OCI-LY7 (cell line): Measurements from ENCODE around the gene PTEN. TPM values are rescaled to one million over a fixed set of nuclear protein-coding genes. Genes with fewer than 3 reads are reported as not detected.

Experiments
- BruUV-seq: library from RNA; stranded (reverse); fragments of 400-500 nt; replicated peaks from 2 replicates; lab custom pipeline; 2021; lab: Mats Ljungman, UMichigan
- CTCF ChIA-PET: fragments of 300-600 bp; sonication (Branson Sonifier 250); formaldehyde crosslinking; loops from one replicate; lab custom pipeline; 2022; ENCODE audit warnings: antibody characterized with exemption; ENCODE audit not compliant: unreplicated experiment; lab: Charles Lee
- POLR2A ChIA-PET: fragments of 300-600 bp; sonication (Branson Sonifier 250); formaldehyde crosslinking; loops from one replicate; lab custom pipeline; 2022; ENCODE audit warnings: antibody characterized with exemption; lab: Charles Lee
- DNase-seq: peaks from one replicate; pipeline ENCODE4 v3.0.0-alpha.2; 2015; ENCODE audit warnings: low spot score
- H2AFZ ChIP-seq: fragments of 200-600 bp; sonication (generic), shearing (Covaris generic); 2 replicates; pipeline ENCODE4 v1.6.1; 2014; ENCODE audit warnings: mild to moderate bottlenecking, antibody characterized with exemption, low read length, moderate library complexity
- H3K27ac ChIP-seq: fragments of 200-600 bp; sonication (generic); 2 replicates; pipeline ENCODE4 v1.5.1; 2014; ENCODE audit warnings: mixed run types, low read depth, mild to moderate bottlenecking, moderate library complexity, low read length, inconsistent platforms; ENCODE audit not compliant: poor library complexity, severe bottlenecking
- H3K36me3 ChIP-seq: fragments of 200-600 bp; sonication (generic); 2 replicates; pipeline ENCODE4 v1.6.1; 2014; ENCODE audit warnings: mild to moderate bottlenecking, antibody characterized with exemption, low read length, moderate library complexity, mixed read lengths; ENCODE audit not compliant: insufficient read depth
- H3K4me1 ChIP-seq: fragments of 200-600 bp; sonication (generic); 2 replicates; pipeline ENCODE4 v1.5.1; 2014; ENCODE audit warnings: mild to moderate bottlenecking, low read length; ENCODE audit not compliant: insufficient read depth, poor library complexity, severe bottlenecking
- H3K4me2 ChIP-seq: fragments of 200-600 bp; sonication (generic); 2 replicates; pipeline ENCODE4 v1.6.1; 2014; ENCODE audit warnings: mild to moderate bottlenecking, low read length
- H3K4me3 ChIP-seq: fragments of 200-600 bp; sonication (generic); 2 replicates; pipeline ENCODE4 v1.5.1; 2014; ENCODE audit warnings: mild to moderate bottlenecking, low read depth, low read length; ENCODE audit not compliant: poor library complexity, severe bottlenecking
- H3K79me2 ChIP-seq: fragments of 200-600 bp; sonication (generic); 2 replicates; pipeline ENCODE4 v1.6.1; 2016; ENCODE audit warnings: low read depth, mild to moderate bottlenecking, low read length, moderate library complexity, mixed read lengths; ENCODE audit not compliant: insufficient read depth
- H3K9me2 ChIP-seq: fragments of 200-600 bp; sonication (generic); 2 replicates; pipeline ENCODE4 v1.6.1; 2016; ENCODE audit warnings: mild to moderate bottlenecking, low read length, mixed read lengths; ENCODE audit not compliant: insufficient read depth
- H3K9me3 ChIP-seq: fragments of 200-600 bp; sonication (generic); 2 replicates; pipeline ENCODE4 v1.6.1; 2014; ENCODE audit warnings: mild to moderate bottlenecking, mixed run types, low read length, mixed read lengths
- H4K20me1 ChIP-seq: fragments of 200-600 bp; sonication (generic); 2 replicates; pipeline ENCODE4 v1.6.1; 2014; ENCODE audit warnings: mild to moderate bottlenecking, antibody characterized with exemption, low read length, moderate library complexity, mixed read lengths; ENCODE audit not compliant: insufficient read depth
- EZH2phosphoT487 ChIP-seq: fragments of 200-600 bp; sonication (generic); IDR thresholded peaks from 2 replicates; pipeline ENCODE4 v1.6.1; 2018; ENCODE audit warnings: low read depth, borderline replicate concordance, mild to moderate bottlenecking, mixed run types, antibody characterized with exemption, low read length, moderate library complexity, mixed read lengths
- intact Hi-C: fragments of 100-400 bp; cut with micrococcal nuclease; formaldehyde crosslinking; loops from one replicate; pipeline ENCODE4 v1.10.0; 2022; ENCODE audit not compliant: unreplicated experiment
- total RNA-seq, 2 experiments: library from RNA; depleted of rRNA in 1 of 2; stranded (reverse); fragments of >200 nt in 1 of 2; shearing (Covaris generic) in 1 of 2; gene quantifications; 2 replicates each; pipeline ENCODE4 v1.2.3, GENCODE V29; 2014 to 2022
- TF ChIP-seq, protein P1 (sequence below): fragments of 200-600 bp; sonication (generic); conservative IDR thresholded peaks from 2 replicates; pipeline ENCODE4 v1.5.1; 2014; ENCODE audit warnings: mild to moderate bottlenecking, antibody characterized with exemption, low read length, moderate library complexity, mixed read lengths

The PTEN gene
- total RNA-seq, 2 experiments from 2014 or later = 135 to 173 TPM

DNA sequence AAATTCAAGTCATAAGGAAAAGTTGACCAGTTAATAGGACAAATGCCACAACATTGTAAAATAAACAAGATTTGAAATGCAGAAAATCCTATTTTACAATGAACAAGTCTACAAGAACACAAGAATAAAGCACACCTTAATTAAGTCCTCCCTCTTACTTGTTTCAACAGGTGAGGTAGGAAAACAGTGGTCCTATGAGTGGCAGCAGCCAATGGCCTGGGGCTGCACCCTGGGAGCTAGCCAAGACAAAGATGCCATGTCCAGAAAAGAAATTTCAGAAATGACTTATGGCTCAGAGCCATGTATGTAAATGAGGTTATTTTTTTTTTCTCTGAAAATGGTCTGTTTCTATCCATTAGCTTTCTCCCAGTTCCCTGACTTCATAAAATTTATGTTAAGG, 14.4 kb upstream of the PTEN start:
- no TSS peak for BruUV-seq
- Histone ChIP-seq H3K4me3 (no peak overlapping the region), H3K9me2 (no peaks in the 10 kb centered on the region), H3K27ac (no peak overlapping the region), H4K20me1 (no peaks in the 10 kb centered on the region), H2AFZ (no peak overlapping the region), H3K4me1 (peaks cover 4% of the 10 kb centered on the region), H3K79me2 (no peaks in the 10 kb centered on the region), H3K36me3 (no peaks in the 10 kb centered on the region), H3K9me3 (no peaks in the 10 kb centered on the region), H3K4me2 (no peak overlapping the region)
- intact Hi-C loops = no loop called here
- ChIA-PET POLR2A (interaction anchor here (0.6 to 2.8 kb wide), 4 partner anchors 8 to 716 kb away, joined by 3 to 10 read pairs (median 5); no protein-coding TSS in a partner anchor), CTCF (no interaction called here)
- no peak for TF ChIP-seq EZH2phosphoT487
- TF ChIP-seq, protein P1, sequence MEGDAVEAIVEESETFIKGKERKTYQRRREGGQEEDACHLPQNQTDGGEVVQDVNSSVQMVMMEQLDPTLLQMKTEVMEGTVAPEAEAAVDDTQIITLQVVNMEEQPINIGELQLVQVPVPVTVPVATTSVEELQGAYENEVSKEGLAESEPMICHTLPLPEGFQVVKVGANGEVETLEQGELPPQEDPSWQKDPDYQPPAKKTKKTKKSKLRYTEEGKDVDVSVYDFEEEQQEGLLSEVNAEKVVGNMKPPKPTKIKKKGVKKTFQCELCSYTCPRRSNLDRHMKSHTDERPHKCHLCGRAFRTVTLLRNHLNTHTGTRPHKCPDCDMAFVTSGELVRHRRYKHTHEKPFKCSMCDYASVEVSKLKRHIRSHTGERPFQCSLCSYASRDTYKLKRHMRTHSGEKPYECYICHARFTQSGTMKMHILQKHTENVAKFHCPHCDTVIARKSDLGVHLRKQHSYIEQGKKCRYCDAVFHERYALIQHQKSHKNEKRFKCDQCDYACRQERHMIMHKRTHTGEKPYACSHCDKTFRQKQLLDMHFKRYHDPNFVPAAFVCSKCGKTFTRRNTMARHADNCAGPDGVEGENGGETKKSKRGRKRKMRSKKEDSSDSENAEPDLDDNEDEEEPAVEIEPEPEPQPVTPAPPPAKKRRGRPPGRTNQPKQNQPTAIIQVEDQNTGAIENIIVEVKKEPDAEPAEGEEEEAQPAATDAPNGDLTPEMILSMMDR = no peak
- no peak for DNase-seq

- H3K4me1 ChIP-seq = peaks cover 4% of the 10 kb centered on the region
- POLR2A ChIA-PET = interaction anchor here (1.0 to 2.0 kb wide), 6 partner anchors 10 to 36 kb away, joined by 3 to 10 read pairs (median 4); partner anchors contain the start of gene ATAD1
Measured at GRCh38 chr10:87850742-87851205, 12.7 kb upstream of the PTEN start.

More at GRCh38 chr10:87850742-87851205, 12.7 kb upstream of the PTEN start:
- intact Hi-C loops = loop anchor here (10.0 kb wide), 1 partner anchor 964 kb away; no protein-coding TSS in a partner anchor
- Histone ChIP-seq H4K20me1 (no peaks in the 10 kb centered on the region), H3K36me3 (no peaks in the 10 kb centered on the region), H3K9me3 (no peaks in the 10 kb centered on the region), H3K27ac (no peak overlapping the region), H3K4me2 (peak overlapping the region; percentile 11; the same call in 1 of the 2 replicates), H3K9me2 (no peaks in the 10 kb centered on the region), H2AFZ (peak overlapping the region; percentile 73), H3K4me3 (no peak overlapping the region), H3K79me2 (no peaks in the 10 kb centered on the region)
- TF ChIP-seq, protein P1 = peak; percentile 88
- TF ChIP-seq EZH2phosphoT487 = no peak
- DNase-seq = peak; percentile 81
- CTCF ChIA-PET = no interaction called here
- BruUV-seq = no TSS peak
